Activated naive CD8-positive, alpha-beta T cell (primary cell): ENCODE measurements around the gene ARSD.
"Not testable (repeated sequence)": the region's sequence is repeated elsewhere in the genome, so short reads cannot be mapped to it uniquely, and the experiment has no call there.

Experiments used
- H3K27ac Mint-ChIP-seq: one replicate; pipeline ENCODE4 v1.8.0; 2021; ENCODE audit warnings: mixed read lengths
- H3K27me3 Mint-ChIP-seq: one replicate; pipeline ENCODE4 v1.8.0; 2021; ENCODE audit warnings: mixed read lengths
- H3K36me3 Mint-ChIP-seq: one replicate; pipeline ENCODE4 v1.8.0; 2021; ENCODE audit warnings: mixed read lengths
- H3K4me1 Mint-ChIP-seq: one replicate; pipeline ENCODE4 v1.8.0; 2021; ENCODE audit warnings: low read depth, mixed read lengths
- H3K4me3 Mint-ChIP-seq: one replicate; pipeline ENCODE4 v1.8.0; 2021; ENCODE audit warnings: mild to moderate bottlenecking, mixed read lengths
- H3K9me3 Mint-ChIP-seq: one replicate; pipeline ENCODE4 v1.8.0; 2021; ENCODE audit warnings: low read depth, mixed read lengths

ARSD gene

DNA sequence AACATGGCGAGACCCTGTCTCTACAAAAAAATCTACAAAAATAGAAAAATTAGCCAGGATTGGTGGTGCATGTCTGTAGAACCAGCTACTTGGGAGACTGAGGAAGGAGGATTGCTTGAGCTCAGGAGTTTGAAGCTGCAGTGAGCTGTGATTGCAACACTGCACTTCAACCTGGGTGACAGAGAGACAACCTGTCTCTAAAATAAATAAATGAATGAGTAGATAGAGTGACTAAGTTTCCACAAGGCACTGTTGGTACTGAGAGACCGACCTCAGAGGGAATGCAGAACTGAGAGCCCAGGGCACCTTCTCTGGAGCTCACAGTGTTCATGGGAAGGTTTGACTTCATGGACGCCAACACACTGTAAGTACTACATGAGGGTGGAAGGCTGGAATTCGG, 26.7 kb upstream of the ARSD start:
- Mint-ChIP-seq H3K36me3 (no peaks in the 10 kb centered on the region), H3K27me3 (no peaks in the 10 kb centered on the region), H3K27ac (no peak overlapping the region), H3K4me3 (no peak overlapping the region), H3K4me1 (no peaks in the 10 kb centered on the region), H3K9me3 (no peaks in the 10 kb centered on the region)

DNA sequence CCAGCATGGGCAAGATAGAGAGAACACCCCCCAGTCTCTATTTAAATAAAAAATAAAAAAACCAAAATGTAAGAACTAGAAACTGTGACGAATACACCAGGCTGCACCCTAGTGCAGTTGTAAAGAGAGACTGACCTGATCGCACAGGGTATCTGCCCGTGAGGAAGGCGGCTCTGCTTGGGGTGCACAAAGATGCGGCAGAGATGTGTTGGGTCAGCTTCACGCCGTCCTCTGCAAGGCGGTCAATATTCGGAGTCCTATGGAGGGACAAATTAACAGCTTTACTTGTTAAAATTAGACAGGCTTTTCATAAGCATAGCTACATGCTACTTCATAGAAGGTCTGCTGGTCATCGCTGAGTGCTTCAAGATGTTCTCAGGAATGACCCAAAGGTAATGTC, 26.1 kb upstream of the ARSD start:
- Mint-ChIP-seq H3K27me3 (no peaks in the 10 kb centered on the region), H3K27ac (no peak overlapping the region), H3K4me1 (no peaks in the 10 kb centered on the region), H3K4me3 (no peak overlapping the region), H3K36me3 (no peaks in the 10 kb centered on the region), H3K9me3 (no peaks in the 10 kb centered on the region)

DNA sequence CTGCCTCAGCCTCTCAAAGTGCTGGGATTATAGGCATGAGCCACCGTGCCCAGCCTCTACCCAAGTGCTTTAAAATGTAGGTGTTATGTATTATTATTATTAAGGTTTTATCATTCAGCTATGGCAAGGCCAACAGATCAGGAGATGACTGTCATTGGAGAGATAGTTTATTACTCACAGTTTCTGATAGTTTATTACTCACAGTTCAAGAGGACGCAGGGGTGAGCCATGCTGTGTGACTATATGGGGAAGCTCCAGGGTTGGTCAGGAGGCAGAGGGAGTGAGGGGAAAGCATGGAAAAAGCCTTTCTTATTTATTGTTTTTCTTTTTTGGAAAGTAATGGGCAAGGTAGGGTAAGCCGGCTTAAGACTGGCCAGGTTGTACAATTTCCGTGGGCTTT, 25.4 kb upstream of the ARSD start:
- no peak overlapping the region for H3K27ac Mint-ChIP-seq
- H3K9me3 Mint-ChIP-seq = no peaks in the 10 kb centered on the region
- no peaks in the 10 kb centered on the region for H3K27me3 Mint-ChIP-seq
- no peak overlapping the region for H3K4me3 Mint-ChIP-seq
- no peaks in the 10 kb centered on the region for H3K4me1 Mint-ChIP-seq
- no peaks in the 10 kb centered on the region for H3K36me3 Mint-ChIP-seq

DNA sequence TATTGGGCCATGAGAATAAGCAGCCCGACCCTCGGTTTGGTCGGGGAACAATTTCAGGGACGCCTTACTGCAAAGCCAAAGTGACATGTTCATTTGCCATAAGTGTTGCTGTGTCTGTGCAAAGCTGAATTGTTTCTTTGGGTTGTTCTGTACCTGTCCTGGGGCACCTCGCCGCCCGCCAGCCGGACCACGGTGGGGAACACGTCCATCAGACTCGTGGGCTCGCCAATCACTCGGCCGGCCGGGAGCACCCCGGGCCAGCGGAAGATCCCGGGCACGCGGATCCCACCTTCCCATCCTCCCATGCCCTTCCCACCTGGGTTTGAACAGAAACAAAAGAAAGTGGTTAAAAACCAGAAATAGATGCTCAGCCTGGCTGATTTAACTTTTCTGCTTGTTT, 8.8 kb upstream of the ARSD start:
- not testable (repeated sequence) for H3K27ac Mint-ChIP-seq, H3K27me3 Mint-ChIP-seq, H3K36me3 Mint-ChIP-seq, H3K9me3 Mint-ChIP-seq, H3K4me3 Mint-ChIP-seq, H3K4me1 Mint-ChIP-seq

DNA sequence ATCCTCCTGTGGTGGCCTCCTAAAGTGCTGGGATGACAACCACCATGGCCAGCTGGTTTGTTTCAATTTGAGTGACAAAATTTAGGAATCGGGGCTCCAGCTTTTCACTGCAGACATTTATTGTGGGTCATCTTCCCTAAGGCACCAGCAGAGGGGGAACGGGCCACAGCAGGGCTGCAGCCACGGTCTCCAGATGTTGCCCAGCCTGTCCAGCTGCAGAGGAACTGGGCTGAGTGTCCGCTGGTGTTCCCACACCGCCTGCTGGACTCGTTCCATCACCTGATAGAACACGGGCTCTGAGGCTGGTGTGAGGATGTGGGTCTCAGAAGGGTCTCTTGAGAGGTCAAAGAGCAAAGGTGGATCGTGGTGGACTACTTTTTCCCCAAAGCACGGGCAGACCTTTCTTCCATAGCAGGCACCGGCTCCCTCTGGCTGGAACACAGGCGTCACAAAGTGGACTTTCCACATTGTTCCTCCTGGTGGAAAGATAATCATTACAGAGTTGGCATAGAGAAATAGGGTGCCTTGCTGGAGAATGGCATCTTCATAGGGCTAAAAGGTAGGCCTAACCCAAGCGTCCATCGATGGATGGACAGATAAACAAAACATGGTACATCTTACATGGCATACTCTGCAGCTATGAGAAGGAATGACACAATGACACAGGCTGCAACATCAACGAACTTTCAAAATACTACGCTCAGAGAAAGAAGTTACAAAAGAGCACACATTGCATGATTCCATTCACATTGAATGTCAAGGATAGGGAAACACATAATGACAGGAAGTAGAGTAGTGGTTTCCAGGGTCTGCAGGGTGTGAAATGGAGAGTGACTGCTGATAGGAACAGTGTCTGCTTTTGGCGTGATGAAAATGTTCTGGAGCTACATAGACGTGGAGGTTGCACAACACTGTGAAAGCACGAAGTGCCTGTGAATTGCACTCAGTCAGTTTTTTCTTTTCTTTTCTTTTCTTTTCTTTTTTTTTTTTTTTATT, 5.9 kb upstream of the ARSD start:
- H3K4me3 Mint-ChIP-seq = no peak overlapping the region
- H3K4me1 Mint-ChIP-seq = peaks cover 4% of the 10 kb centered on the region
- H3K27me3 Mint-ChIP-seq = peaks cover 3% of the 10 kb centered on the region
- H3K27ac Mint-ChIP-seq = no peak overlapping the region
- H3K9me3 Mint-ChIP-seq = no peaks in the 10 kb centered on the region
- H3K36me3 Mint-ChIP-seq = no peaks in the 10 kb centered on the region

DNA sequence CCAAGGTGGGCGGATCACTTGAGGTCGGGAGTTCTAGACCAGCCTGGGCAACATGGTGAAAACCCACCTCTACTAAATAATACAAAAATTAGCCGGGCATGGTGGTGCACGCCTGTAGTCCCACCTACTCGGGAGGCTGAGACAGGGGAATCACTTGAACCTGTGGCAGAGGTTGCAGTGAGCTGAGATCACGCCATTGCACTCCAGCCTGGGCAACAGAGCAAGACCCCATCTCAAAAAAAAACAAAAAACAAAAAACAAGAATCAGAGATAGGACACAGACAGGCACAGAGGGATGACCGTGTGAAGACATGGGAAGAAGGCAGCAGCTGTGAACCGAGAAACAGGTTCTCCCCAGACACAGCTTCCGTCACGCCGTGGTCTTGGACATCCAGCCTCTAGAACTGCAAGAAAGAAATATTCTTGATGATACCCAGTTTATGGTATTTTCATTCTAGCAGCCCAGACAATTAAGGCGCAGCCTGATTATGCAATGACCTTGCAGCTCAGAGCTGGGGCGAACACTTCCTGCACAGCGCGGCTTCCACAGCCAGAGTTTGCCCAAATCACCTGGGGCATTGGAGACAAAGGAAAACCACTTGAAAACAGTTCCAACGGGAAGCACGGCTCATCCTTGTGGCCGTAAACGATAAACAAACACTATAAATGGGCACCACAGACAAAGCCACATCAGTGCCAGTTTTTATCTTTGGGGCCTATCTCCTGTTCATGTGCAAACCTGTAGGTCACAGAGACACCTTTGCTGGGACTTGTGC, 4.2 kb upstream of the ARSD start:
- Mint-ChIP-seq H3K27ac (no peak overlapping the region), H3K4me1 (peaks cover 4% of the 10 kb centered on the region), H3K36me3 (no peaks in the 10 kb centered on the region), H3K9me3 (no peaks in the 10 kb centered on the region), H3K4me3 (no peak overlapping the region), H3K27me3 (peaks cover 3% of the 10 kb centered on the region)

DNA sequence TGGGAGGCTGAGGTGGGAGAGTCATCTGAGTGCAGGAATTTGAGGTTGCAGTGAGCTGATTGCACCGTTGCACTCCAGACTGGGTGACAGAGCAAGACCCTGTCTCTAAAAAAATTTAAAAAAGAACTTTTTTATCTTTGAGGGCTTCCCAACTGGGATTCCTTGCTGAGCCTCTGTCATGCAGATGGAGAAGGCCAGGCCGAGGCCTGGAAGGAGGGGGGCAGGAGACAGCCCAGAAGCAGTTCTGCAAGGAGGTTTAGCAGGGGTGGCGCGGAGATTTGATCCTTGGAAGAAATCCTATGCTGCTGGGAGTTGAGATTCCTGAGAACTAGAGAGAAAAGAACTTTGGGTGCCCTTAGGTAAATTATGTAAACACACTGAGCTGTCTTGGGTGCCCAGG, 2.5 kb upstream of the ARSD start:
- no peaks in the 10 kb centered on the region for H3K9me3 Mint-ChIP-seq
- H3K4me3 Mint-ChIP-seq = no peak overlapping the region
- peaks cover 4% of the 10 kb centered on the region for H3K4me1 Mint-ChIP-seq
- H3K27me3 Mint-ChIP-seq = peaks cover 3% of the 10 kb centered on the region
- no peaks in the 10 kb centered on the region for H3K36me3 Mint-ChIP-seq
- H3K27ac Mint-ChIP-seq = no peak overlapping the region

DNA sequence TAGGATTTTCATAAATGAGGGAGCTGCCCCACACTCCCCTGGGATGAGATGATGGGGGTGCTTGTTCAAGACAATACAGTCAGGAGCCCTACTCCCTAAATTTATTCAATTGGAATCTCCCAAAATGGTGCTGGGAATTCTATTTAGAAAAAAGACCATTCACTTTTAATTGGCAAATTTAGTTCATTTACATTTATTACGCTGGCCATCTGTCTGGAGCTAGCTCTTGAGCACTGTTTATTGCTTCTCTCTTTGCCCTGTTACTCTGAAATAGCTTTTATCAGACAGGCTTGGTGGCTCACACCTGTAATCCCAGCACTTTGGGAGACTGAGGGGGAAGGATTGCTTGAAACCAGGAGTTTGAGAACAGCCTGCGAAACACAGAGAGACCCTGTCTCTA, 2.0 kb upstream of the ARSD start:
- Mint-ChIP-seq H3K27ac (no peak overlapping the region), H3K4me1 (peaks cover 4% of the 10 kb centered on the region), H3K27me3 (peaks cover 3% of the 10 kb centered on the region), H3K36me3 (no peaks in the 10 kb centered on the region), H3K9me3 (no peaks in the 10 kb centered on the region), H3K4me3 (no peak overlapping the region)

DNA sequence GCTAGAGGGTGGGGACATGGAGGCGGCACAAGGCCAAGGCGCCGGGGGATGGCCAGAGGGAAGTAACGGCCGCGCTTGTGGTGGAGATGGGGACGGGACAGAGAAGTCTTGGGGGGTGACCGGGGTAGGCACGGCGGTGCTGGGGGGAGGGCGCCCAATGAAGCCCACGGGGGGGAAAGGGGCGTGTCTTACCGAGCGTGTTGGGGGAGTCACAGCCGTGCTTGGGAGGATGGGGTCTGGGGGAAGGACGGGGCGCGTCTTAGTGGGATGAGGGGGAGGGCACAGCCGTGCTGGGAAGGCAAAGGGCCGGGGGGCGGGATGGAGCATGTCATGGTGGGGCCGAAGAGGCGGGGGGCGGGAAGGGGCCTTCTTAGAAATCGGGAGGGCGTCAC, 952 bp downstream of the ARSD start:
- Mint-ChIP-seq H3K4me1 (peaks cover 4% of the 10 kb centered on the region), H3K27ac (no peak overlapping the region), H3K36me3 (no peaks in the 10 kb centered on the region), H3K27me3 (peaks cover 3% of the 10 kb centered on the region), H3K9me3 (no peaks in the 10 kb centered on the region), H3K4me3 (peak overlapping the region; percentile 66)

DNA sequence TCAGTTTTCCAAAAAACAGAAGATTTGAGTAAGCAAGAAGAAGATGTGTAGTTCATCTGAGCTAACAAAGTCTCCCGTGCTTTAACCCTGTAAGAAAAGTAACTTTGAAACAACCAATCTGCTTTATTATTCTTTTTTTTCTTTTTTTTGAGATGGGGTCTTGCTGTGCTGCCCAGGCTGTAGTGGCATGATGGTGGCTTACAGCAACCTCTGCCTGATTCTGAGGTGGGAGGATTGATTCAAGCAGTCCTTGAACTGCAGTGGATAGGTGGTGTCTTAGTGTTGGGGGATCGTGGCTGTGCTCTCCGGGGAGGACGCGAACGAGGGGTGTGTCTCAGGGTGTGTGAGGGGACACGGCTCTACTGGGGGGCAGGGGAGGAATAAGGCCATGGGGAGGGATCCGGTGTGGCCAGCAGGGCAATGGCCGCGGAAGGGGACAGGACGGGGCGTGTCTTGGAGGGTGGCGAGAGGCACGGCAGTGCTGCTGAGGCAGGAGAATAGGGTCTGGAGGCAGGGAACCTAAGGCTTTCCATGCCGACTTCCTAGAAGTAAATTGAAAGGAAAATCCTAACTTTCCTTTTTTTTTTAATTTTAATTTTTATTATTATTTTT, 2.4 kb downstream of the ARSD start:
- Mint-ChIP-seq H3K4me3 (peak overlapping the region; percentile 25), H3K27ac (no peak overlapping the region), H3K27me3 (peaks cover 3% of the 10 kb centered on the region), H3K36me3 (no peaks in the 10 kb centered on the region), H3K9me3 (no peaks in the 10 kb centered on the region), H3K4me1 (peaks cover 4% of the 10 kb centered on the region)

DNA sequence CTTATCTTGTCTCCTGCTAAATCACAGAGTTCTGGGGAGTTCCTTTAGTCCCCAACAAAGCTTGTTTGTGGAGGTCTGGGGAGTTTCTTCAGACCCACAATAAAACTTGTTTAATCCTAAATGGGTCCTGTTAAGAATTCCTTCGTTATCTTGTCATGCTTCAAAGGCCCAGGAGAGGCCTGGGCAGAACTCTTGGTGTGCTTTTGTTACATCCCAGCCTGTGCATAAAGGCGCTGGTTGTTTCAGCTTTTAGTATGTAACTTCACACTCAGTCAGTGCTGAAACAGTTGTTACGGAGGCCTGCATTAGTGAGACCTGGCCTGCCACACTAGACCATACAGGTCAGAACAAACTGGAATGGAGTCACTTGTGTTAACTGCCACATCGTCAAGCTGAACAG, 2.9 kb downstream of the ARSD start:
- H3K4me1 Mint-ChIP-seq, H3K36me3 Mint-ChIP-seq, H3K27ac Mint-ChIP-seq, H3K9me3 Mint-ChIP-seq, H3K4me3 Mint-ChIP-seq, H3K27me3 Mint-ChIP-seq: not testable (repeated sequence)

DNA sequence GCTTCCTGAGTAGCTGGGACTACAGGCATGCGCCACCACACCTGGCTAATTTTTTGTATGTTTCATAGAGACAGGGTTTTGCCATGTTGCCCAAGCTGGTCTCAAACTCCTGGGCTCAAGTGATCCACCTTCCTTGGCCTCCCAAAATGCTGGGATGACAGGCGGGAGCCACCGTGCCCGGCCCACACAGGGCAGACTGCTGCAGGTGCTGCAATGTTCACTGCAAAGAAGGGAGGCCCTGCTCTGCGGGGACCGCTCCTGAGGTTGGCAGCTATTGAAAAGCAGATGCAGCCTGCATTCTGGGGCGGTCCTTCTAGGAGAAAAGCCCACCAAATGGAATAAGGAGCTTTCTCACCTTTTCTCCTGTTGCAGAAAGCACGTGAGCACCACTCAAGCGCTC, 5.0 kb downstream of the ARSD start:
- Mint-ChIP-seq H3K4me1 (no peaks in the 10 kb centered on the region), H3K36me3 (no peaks in the 10 kb centered on the region)

DNA sequence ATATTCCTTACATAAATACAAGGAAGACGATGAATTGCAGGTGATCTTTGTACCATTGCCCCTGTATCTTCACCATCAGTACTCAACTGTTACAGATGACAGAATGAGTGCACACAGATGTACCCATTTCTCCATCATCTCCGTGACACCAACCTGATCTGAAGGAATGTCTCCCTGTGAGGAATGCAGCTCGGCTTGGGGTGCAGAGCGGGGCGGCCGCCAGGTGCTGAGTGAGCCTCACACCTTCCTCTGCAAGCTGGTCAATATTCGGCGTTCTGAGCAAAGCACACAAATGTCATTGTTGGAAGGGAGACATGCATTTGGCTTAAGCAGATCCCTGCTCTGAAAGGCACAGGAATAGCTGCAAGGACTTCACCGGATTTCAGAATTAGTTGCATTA, 7.4 kb downstream of the ARSD start:
- H3K36me3 Mint-ChIP-seq = no peaks in the 10 kb centered on the region
- H3K27ac Mint-ChIP-seq = no peak overlapping the region
- no peak overlapping the region for H3K4me3 Mint-ChIP-seq
- H3K9me3 Mint-ChIP-seq = no peaks in the 10 kb centered on the region
- no peaks in the 10 kb centered on the region for H3K27me3 Mint-ChIP-seq
- H3K4me1 Mint-ChIP-seq = no peaks in the 10 kb centered on the region

More for the DNA sequence above, 5.0 kb downstream of the ARSD start:
- H3K27ac Mint-ChIP-seq = no peak overlapping the region
- H3K27me3 Mint-ChIP-seq = no peaks in the 10 kb centered on the region
- no peaks in the 10 kb centered on the region for H3K9me3 Mint-ChIP-seq
- no peak overlapping the region for H3K4me3 Mint-ChIP-seq

DNA sequence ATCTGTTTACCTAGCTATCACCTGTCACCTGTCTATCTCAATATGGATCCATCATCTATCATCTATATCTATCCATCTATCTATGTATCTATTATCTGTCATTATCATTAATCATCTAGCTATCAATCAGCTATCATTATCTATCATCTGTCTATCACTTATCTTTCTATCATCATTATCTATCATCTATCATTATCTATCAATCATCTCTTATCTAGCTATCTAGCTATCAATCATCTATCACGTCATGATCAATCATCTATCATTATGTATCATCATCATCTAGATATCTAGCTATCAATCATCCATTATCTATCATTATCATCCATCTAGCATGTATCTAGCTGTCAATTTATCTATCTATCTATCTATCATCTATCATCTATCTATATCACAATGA, 7.9 kb downstream of the ARSD start:
- Mint-ChIP-seq H3K36me3 (peaks cover 2% of the 10 kb centered on the region), H3K4me1 (no peaks in the 10 kb centered on the region), H3K27me3 (no peaks in the 10 kb centered on the region), H3K9me3 (no peaks in the 10 kb centered on the region), H3K27ac (no peak overlapping the region), H3K4me3 (no peak overlapping the region)

DNA sequence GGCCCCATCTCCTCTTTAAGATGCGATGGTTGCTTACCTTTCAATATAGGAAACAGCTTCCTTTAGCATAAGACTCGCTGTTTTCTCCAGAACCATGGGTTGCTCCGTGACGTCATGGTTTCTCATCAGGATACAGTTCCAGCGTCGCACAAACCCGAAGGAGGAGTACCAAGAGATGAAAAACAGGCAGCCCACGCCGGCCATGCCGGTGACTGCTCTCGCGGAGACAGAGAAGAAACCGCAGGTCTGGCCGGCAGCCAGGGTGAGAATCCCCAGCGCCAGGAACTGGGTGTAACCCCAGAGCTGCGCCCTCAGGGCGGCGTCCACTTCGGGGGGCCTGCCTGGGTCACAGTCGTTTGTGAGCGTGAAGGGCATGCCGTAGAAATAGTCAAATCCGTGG, 11.4 kb downstream of the ARSD start:
- H3K4me3 Mint-ChIP-seq = no peak overlapping the region
- H3K27me3 Mint-ChIP-seq = no peaks in the 10 kb centered on the region
- no peaks in the 10 kb centered on the region for H3K4me1 Mint-ChIP-seq
- no peaks in the 10 kb centered on the region for H3K9me3 Mint-ChIP-seq
- H3K27ac Mint-ChIP-seq = no peak overlapping the region
- peaks cover 2% of the 10 kb centered on the region for H3K36me3 Mint-ChIP-seq
